PC-9 (cell line): Measurements from ENCODE around the gene ZNF778. TPM values are rescaled to one million over a fixed set of nuclear protein-coding genes. Genes with fewer than 3 reads are reported as not detected.
"Not testable (repeated sequence)": the region's sequence is repeated elsewhere in the genome, so short reads cannot be mapped to it uniquely, and the experiment has no call there.

Experiments
- BruUV-seq: library from RNA; stranded (reverse); fragments of 400-500 nt; replicated peaks from 2 replicates; lab custom pipeline; 2021; lab: Mats Ljungman, UMichigan
- CTCF ChIA-PET: fragments of 300-600 bp; sonication (Branson Sonifier 250); formaldehyde crosslinking; loops from one replicate; lab custom pipeline; 2022; ENCODE audit warnings: antibody characterized with exemption; lab: Charles Lee
- POLR2A ChIA-PET: fragments of 300-600 bp; sonication (Branson Sonifier 250); formaldehyde crosslinking; loops from one replicate; lab custom pipeline; 2022; ENCODE audit warnings: antibody characterized with exemption; ENCODE audit not compliant: unreplicated experiment; lab: Charles Lee
- DNase-seq, 2 experiments: peaks; one replicate each; pipeline versions ENCODE4 v3.0.0 to v3.0.0-alpha.2; 2015 to 2022; ENCODE audit warnings: mixed read lengths in 1 of 2
- H2AFZ ChIP-seq: fragments of 200-600 bp; sonication (generic); 2 replicates; pipeline ENCODE4 v1.8.1; 2017; ENCODE audit warnings: antibody characterized with exemption
- H3F3A ChIP-seq: fragments of 200-600 bp; sonication (generic); 2 replicates; pipeline ENCODE4 v1.8.1; 2017; ENCODE audit warnings: antibody characterized with exemption, mild to moderate bottlenecking, low read depth; ENCODE audit not compliant: insufficient read depth
- H3K27ac ChIP-seq: fragments of 200-600 bp; sonication (generic); 2 replicates; pipeline ENCODE4 v1.6.1; 2016; ENCODE audit warnings: mixed run types
- H3K27me3 ChIP-seq: fragments of 200-600 bp; sonication (generic); 2 replicates; pipeline ENCODE4 v1.6.1; 2016; ENCODE audit warnings: low read depth, mixed run types; ENCODE audit not compliant: insufficient read depth
- H3K36me3 ChIP-seq: fragments of 200-600 bp; sonication (generic); 2 replicates; pipeline ENCODE4 v1.6.1; 2016; ENCODE audit warnings: low read depth, mixed run types
- H3K4me1 ChIP-seq: fragments of 200-600 bp; sonication (generic); replicated peaks from 2 replicates; pipeline ENCODE4 v1.6.1; 2016; ENCODE audit warnings: mixed run types; ENCODE audit not compliant: insufficient read depth
- H3K4me2 ChIP-seq: fragments of 200-600 bp; sonication (generic); 2 replicates; pipeline ENCODE4 v1.6.1; 2017; ENCODE audit warnings: mixed run types
- H3K4me3 ChIP-seq: fragments of 200-600 bp; sonication (generic); 2 replicates; pipeline ENCODE4 v1.6.1; 2016; ENCODE audit warnings: mixed run types
- H3K79me2 ChIP-seq: fragments of 200-600 bp; sonication (generic); 2 replicates; pipeline ENCODE4 v1.6.1; 2017; ENCODE audit warnings: low read depth, mixed run types
- H3K9me2 ChIP-seq: fragments of 200-600 bp; sonication (generic); 2 replicates; pipeline ENCODE4 v1.8.1; 2017; ENCODE audit warnings: mild to moderate bottlenecking; ENCODE audit not compliant: insufficient read depth
- H3K9me3 ChIP-seq: fragments of 200-600 bp; sonication (generic); 2 replicates; pipeline ENCODE4 v1.8.1; 2016; ENCODE audit warnings: low read depth; ENCODE audit not compliant: insufficient read depth
- H4K20me1 ChIP-seq: fragments of 200-600 bp; sonication (generic); 2 replicates; pipeline ENCODE4 v1.8.1; 2017; ENCODE audit not compliant: insufficient read depth
- EZH2 ChIP-seq: fragments of 200-600 bp; sonication (generic); IDR thresholded peaks from 2 replicates; pipeline ENCODE4 v1.8.0; 2017; ENCODE audit warnings: antibody characterized with exemption, low read depth
- intact Hi-C: fragments of 100-400 bp; cut with micrococcal nuclease; formaldehyde crosslinking; loops from one replicate; pipeline ENCODE4 v1.10.0; 2022; ENCODE audit not compliant: unreplicated experiment
- total RNA-seq: library from RNA; stranded (reverse); gene quantifications from 2 replicates; pipeline ENCODE4 v1.2.3, GENCODE V29; 2021
- TF ChIP-seq, protein P1 (sequence below): fragments of 200-600 bp; sonication (generic); conservative IDR thresholded peaks from 2 replicates; pipeline ENCODE4 v1.6.1; 2017; ENCODE audit warnings: mixed run types, antibody characterized with exemption, mild to moderate bottlenecking, moderate library complexity

The ZNF778 gene
- total RNA-seq, 1 experiment from 2014 or later: 9.5 TPM

GRCh38 chr16:89241187-89242007 is 23.9 kb downstream of the ZNF778 start:
- Histone ChIP-seq H3K9me3 (no peaks in the 10 kb centered on the region), H3F3A (peaks cover 40% of the 10 kb centered on the region; the same call in 1 of the 2 replicates), H3K27ac (peak overlapping the region; percentile 80), H3K27me3 (no peaks in the 10 kb centered on the region), H3K9me2 (no peaks in the 10 kb centered on the region), H3K36me3 (no peaks in the 10 kb centered on the region), H2AFZ (peak overlapping the region; percentile 82), H3K4me2 (peak overlapping the region; percentile 96), H3K4me3 (peak overlapping the region; percentile 99), H4K20me1 (no peaks in the 10 kb centered on the region), H3K79me2 (peaks cover 6% of the 10 kb centered on the region), H3K4me1 (no peaks in the 10 kb centered on the region)
- TSS peak; percentile 90 for BruUV-seq
- TF ChIP-seq, protein P1, sequence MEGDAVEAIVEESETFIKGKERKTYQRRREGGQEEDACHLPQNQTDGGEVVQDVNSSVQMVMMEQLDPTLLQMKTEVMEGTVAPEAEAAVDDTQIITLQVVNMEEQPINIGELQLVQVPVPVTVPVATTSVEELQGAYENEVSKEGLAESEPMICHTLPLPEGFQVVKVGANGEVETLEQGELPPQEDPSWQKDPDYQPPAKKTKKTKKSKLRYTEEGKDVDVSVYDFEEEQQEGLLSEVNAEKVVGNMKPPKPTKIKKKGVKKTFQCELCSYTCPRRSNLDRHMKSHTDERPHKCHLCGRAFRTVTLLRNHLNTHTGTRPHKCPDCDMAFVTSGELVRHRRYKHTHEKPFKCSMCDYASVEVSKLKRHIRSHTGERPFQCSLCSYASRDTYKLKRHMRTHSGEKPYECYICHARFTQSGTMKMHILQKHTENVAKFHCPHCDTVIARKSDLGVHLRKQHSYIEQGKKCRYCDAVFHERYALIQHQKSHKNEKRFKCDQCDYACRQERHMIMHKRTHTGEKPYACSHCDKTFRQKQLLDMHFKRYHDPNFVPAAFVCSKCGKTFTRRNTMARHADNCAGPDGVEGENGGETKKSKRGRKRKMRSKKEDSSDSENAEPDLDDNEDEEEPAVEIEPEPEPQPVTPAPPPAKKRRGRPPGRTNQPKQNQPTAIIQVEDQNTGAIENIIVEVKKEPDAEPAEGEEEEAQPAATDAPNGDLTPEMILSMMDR: no peak
- no peak for TF ChIP-seq EZH2
- intact Hi-C loops: loop anchor here (10.0 kb wide), 1 partner anchor 463 kb away; the partner anchor contains the start of gene SPATA2L
- CTCF ChIA-PET: interaction anchor here (0.6 kb wide), 2 partner anchors 81 to 1388 kb away, joined by 3 to 7 read pairs; no protein-coding TSS in a partner anchor
- peak; percentile 64 to 74 for DNase-seq
- POLR2A ChIA-PET: no interaction called here

- TSS peak; percentile 8 for BruUV-seq
- CTCF ChIA-PET: no interaction called here
- H4K20me1 ChIP-seq: no peaks in the 10 kb centered on the region
Observed at GRCh38 chr16:89242795-89243200, 25.3 kb downstream of the ZNF778 start.

DNA sequence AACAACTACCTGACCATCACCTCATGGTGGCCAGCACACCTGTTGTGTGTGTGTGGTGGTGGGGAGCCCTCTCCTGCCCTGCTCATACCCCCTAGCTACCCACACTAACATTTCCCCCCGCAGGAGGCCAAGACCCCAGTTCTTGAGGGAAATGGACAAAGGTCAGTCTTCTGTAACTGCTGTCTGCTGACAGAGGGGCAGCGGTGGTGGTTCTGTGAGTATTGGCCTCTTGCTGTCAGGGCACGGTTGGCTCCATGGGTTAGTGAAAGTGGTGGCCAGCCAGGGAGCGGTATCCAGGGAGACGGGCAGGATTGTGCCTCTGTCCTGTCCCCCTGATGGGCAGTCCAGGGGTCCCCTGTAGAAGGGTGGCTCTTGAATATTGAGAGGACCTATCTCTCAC is 26.2 kb downstream of the ZNF778 start:
- Histone ChIP-seq H3F3A (peaks cover 35% of the 10 kb centered on the region; the same call in 1 of the 2 replicates), H3K4me2 (no peak overlapping the region), H3K9me3 (no peaks in the 10 kb centered on the region), H4K20me1 (no peaks in the 10 kb centered on the region), H3K9me2 (no peaks in the 10 kb centered on the region), H3K4me3 (no peak overlapping the region), H2AFZ (no peak overlapping the region), H3K4me1 (no peaks in the 10 kb centered on the region), H3K27me3 (no peaks in the 10 kb centered on the region), H3K79me2 (peaks cover 6% of the 10 kb centered on the region), H3K36me3 (no peaks in the 10 kb centered on the region), H3K27ac (no peak overlapping the region)
- TF ChIP-seq, protein P1: no peak
- TF ChIP-seq EZH2: no peak
- no peak for DNase-seq
- POLR2A ChIA-PET: no interaction called here
- intact Hi-C loops: loop anchor here (10.0 kb wide), 1 partner anchor 461 kb away; the partner anchor contains the start of gene SPATA2L
- no TSS peak for BruUV-seq
- CTCF ChIA-PET: no interaction called here

More at GRCh38 chr16:89242795-89243200, 25.3 kb downstream of the ZNF778 start:
- DNase-seq: no peak
- H3K27me3 ChIP-seq: no peaks in the 10 kb centered on the region
- TF ChIP-seq, protein P1: no peak
- no peak for TF ChIP-seq EZH2
- H3K4me2 ChIP-seq: no peak overlapping the region
- POLR2A ChIA-PET: interaction anchor here (0.6 kb wide), 1 partner anchor 140 kb away, joined by 3 read pairs; no protein-coding TSS in a partner anchor
- H3F3A ChIP-seq: peaks cover 40% of the 10 kb centered on the region; the same call in 1 of the 2 replicates
- H2AFZ ChIP-seq: no peak overlapping the region
- no peaks in the 10 kb centered on the region for H3K36me3 ChIP-seq
- intact Hi-C loops: loop anchor here (10.0 kb wide), 1 partner anchor 462 kb away; the partner anchor contains the start of gene SPATA2L
- H3K4me1 ChIP-seq: no peaks in the 10 kb centered on the region
- H3K27ac ChIP-seq: no peak overlapping the region
- peaks cover 6% of the 10 kb centered on the region for H3K79me2 ChIP-seq
- H3K4me3 ChIP-seq: no peak overlapping the region
- H3K9me3 ChIP-seq: no peaks in the 10 kb centered on the region
- no peaks in the 10 kb centered on the region for H3K9me2 ChIP-seq

GRCh38 chr16:89244264-89244663 is 26.8 kb downstream of the ZNF778 start:
- H3K79me2 ChIP-seq, POLR2A ChIA-PET, H3K27me3 ChIP-seq, H3K4me2 ChIP-seq, BruUV-seq, H3K4me1 ChIP-seq, H3K9me3 ChIP-seq, H3K9me2 ChIP-seq, H3K36me3 ChIP-seq, H3K4me3 ChIP-seq, DNase-seq, H2AFZ ChIP-seq, CTCF ChIA-PET, H3K27ac ChIP-seq, H4K20me1 ChIP-seq: not testable (repeated sequence)
- intact Hi-C loops: loop anchor here (10.0 kb wide), 1 partner anchor 461 kb away; the partner anchor contains the start of gene SPATA2L
- H3F3A ChIP-seq: peaks cover 32% of the 10 kb centered on the region; the same call in 1 of the 2 replicates
